Fibroblast of skin of scalp (primary cell): ENCODE measurements around the gene AFF3.
"Not testable (repeated sequence)": the region's sequence is repeated elsewhere in the genome, so short reads cannot be mapped to it uniquely, and the experiment has no call there.

Experiments
- DNase-seq: peaks from one replicate; pipeline ENCODE4 v3.0.0-alpha.2; 2013

The AFF3 gene

DNA sequence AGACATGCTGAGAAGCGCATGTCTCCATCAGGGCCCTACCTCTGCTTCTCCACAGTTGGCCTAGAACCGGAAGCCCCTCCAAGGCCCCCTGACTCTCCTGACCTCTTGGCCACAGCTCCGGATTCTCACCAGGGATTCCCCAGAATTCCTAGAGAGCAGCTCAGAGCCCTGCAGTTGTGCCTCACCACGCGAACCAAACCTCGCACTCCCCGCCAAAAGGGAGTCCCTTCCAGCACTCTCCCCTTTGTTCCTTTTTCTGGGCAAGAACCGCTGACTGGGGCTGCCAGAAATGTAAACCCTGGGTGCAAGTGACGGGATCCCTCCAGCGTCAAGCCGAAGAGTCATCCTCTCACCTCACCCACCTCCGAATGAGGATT lies 36.7 kb downstream of the AFF3 start:
- DNase-seq, result no peak

DNA sequence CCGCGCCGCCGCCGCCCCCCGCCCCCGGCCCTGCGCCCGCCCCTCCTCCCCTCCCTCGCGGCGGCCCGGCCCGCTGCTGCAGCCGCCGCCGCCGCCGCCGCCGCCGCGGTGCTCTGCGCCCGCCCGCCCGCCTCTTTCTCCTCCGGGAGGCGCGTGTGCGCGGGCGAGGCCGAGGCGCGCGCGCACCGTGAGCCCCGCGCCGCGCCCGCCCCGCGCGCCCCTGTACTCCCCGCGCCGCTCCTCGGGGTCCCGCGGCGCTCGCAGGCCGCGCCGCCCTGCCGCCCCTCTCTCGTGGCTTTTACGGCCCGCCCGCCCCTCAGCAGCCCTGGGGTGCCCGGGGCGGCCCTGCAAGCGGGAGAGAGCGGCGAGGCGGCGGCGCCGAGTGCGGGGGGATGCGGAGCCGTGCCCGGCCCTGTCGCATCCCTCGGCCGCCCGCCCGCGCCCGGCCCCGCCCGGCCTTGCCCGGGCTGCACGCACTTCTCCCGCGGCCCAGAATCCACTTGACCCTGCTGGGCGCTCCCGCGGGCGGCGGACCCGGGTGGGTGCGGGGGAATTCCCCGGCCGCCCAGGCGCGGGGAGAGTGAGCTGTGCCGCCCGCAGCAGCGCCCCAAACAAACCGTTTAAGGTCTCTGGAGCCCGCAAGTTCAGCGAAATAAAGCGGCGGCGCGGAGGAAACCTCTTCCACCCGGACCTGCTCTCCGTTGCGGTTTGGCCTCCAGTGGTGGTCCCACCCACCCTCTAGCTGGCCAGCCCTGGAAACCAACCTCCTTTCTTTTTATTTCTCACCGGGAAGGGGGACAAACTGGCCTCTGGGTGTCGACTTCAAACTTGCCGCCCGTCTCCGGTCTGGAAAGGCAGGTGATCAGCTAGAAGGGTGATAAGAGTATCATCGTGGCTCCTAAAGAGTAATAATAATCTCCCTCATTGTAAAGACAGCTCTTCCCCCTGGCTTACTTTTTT lies 37.4 kb downstream of the AFF3 start:
- peak; percentile 55 for DNase-seq

DNA sequence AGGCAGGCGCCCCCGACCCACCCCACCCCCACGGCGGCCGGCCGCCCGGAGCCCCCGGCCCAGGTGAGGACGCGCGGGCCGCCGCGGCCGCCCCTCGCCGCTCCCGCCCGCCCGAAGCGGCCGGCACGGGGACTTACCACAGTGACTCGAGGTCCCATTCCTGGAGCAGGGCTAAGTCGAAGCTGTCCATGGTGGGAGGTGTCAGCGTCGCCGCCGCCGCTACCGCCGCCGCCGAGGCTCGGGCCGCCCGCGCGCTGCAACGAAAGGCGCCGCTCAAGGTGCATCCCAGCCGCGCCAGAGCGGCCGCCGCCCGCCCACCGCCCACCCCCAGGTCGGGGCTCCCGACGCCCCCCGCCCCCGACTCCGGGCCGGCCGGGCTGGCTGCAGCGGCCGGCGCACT lies 38.1 kb downstream of the AFF3 start:
- not testable (repeated sequence) for DNase-seq

DNA sequence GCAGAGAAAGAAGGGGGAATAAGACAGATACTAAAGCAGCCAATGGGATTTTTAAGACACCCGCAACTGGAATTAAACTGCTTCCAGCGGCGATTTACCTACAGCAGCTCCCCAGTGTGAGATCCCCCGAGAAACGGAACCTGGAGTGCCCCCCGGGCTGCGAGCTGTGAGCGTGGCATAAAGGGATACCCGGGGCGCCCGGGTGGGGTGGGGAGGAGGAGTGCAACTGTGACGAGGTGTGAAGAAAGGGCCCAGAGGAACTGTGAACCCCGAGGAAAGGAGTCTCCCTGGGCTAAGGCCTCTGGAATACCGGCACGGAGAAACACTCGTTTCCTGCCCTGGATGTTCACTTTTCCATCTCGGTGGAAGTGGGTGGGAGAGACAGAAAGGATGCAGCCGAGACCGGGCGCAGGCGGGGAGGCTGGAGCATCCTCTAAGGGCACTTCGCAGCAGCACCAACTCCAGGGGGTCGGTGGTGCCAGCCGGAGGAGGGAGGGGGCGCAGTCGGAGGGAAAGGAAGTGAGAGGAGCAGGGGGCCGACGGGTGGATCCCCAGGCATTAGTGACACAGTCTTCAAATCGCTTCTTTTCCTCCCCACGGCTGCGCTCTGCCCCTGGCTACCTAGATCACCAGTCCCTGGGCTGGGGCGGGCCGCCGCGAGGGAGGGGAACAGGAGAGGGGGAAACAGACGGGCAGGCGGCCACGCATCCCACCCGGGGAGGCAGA lies 38.7 kb downstream of the AFF3 start:
- DNase-seq, result not testable (repeated sequence)

DNA sequence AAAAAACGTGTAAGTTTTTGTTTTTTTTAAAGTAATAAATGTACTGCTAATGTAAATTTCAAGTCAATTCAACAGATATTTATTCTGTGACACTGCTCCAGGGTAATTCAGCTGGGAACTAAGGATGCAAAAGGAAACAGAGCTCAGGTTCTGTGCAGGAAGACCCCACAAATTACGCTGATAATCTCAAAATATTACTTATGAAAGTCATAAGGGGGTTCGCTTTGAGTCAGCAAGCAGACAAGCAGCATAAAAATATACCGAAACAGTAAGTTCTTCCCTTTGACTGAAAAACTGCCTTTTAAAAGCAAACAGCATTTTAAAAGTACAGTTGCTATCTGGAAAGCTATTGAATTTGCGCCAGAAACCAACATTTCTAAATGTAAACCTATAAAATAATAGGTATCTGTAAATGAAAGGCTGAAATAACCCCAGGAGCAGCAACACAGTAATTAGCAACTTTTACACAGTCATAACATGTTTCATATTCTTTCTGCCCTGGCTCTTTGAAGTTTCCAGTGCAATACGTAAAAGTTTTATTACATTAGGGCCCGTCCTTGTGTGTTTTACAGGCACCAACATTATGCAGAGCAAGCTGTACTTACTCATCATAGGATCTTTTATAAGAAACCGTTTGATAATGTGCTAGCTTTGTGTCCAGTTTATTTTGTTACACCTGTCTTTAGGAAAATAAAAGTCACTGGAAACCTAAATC lies 39.8 kb downstream of the AFF3 start:
- not testable (repeated sequence) for DNase-seq

DNA sequence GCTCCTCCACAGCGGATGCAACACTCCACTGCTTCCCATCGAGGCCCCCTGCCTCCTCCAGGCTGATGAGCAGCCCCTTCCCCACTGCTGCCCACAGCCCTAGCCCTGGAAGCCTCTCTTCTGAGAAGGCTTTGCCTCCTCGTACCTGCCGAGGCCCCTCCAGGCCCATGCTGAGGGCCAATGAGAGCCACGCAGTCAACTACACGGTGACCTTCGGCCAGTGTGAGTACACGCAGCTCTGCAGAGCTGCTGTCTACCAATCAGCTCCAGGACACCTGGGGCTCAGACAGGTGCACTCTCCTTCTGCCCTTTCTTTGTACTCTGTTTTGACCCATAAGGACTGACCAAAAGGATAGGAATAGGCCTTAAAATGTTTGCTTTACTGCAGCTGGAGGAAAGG lies 43.5 kb downstream of the AFF3 start:
- not testable (repeated sequence) for DNase-seq

DNA sequence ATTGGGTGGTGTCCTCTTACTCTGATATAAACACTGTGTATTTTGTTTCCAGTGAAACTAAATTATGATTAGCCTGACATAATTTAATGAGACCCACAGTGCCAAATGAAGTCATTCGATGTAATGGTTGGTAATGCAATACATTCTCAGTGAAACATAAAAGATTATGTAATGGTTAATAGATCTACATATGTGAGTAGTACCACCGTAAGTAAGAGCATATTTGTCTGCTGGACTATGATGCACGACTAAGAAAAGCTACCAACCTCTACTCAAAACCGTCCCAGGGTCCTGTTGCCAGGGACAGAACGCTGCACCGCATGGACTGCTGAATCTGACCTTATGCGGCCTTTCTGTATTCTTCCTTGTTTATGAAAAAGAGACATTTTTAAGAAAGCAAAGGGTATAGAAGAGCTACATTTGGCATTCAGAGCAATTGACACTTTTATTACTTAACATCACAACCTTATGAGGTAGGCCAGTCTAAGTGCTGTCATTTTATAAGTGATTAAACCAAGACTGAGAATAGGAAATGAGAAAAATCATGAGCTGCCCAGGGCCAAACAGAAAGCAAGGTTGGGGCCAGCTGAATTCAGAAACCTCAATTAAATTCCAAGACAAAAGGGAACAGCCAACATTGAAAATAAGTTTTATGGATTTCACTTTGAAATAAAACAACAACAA lies 44.6 kb downstream of the AFF3 start:
- DNase-seq, result not testable (repeated sequence)

DNA sequence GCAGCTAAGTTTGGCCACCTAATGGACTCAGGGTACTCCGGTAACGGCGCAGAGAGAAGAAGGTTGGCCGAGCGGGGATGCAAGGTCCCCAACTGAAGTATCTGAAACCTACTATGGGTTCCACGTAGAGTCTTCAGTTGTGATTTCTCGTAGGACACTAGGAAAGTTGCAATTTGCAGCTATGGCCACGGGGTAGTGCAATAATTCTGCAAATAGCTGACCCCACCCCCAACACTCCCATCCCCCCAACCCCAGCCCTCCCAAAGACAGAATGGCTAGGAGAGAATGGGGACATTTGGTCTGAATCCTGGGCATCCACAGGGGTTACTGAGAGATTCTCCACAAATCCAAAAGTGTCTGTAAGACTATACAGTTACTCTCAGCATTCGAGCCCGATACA lies 46.5 kb downstream of the AFF3 start:
- DNase-seq, result not testable (repeated sequence)

DNA sequence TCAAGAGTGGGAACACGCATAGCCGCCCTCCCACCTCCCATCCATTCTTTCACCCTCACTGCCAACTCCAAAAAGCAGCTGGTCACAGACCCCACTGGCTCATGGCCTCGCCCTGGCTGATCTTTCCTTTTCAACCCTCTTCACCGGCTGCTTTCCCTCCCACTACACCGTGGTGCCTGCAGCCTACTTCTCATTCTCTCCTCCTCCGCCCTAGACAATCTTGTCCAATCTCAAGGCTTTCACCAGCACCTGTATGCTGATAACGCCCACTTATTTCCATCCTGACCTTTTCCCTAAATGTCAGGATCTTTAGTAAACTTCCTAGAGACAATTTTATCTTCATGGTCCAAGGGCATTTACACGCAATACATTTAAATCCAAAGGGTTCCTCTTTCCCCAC lies 50.6 kb downstream of the AFF3 start:
- DNase-seq, result not testable (repeated sequence)

DNA sequence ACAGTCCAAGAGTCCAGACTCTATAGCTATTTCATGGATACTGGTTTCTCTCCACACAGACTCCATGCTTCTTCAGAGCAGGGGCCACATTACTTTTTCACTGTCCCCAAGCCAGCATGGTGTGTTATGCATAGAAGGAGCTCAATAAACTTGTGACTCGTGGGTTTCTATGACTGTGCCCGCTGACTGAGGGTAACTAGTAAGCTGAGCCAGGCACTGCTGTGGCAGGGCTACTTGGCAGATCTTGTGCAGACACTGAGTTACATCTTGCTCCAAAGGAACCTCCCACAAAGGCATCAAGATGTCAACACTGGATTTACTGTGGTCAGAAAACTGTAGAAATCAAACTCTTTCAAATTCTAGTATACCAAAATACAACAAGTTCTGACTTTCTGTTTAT lies 56.6 kb downstream of the AFF3 start:
- DNase-seq, result not testable (repeated sequence)

DNA sequence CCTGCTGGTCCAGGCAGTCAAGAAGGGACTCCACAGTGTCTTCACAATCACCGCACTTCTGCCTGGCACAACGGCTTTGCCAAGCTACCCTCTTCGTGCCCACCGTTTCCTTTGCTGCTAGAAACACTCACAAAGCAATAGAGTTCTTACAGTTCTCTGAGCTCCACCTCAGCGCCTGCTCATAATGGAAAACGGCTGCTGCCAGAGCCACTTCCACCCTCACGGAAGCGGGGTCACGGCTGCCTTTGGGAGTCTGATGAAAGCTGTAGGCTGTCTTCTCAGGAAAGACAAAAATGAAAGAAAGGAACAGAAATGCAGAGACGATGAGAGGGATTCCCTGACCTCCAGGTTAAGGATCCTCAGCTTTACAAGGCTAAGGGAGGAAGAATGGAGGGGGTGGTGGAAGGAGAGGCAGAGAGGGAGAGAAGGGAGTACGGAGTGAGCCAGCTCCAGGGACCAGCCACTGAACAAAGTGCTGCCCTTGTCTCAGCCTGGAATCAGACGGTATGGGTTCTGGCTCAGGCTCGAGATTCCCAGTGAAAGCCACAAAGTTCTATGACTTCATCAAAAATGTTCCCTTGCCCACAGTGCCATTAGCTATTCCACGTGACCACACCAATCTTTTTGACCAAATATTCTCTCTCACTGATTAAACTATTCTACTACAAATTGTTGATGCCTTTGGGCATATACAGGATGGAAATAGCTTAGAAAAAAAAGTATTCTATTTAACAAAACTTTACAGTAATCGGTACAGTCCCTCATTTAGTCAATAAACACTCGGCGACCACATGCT lies 58.8 kb downstream of the AFF3 start:
- peak; percentile 67 for DNase-seq

DNA sequence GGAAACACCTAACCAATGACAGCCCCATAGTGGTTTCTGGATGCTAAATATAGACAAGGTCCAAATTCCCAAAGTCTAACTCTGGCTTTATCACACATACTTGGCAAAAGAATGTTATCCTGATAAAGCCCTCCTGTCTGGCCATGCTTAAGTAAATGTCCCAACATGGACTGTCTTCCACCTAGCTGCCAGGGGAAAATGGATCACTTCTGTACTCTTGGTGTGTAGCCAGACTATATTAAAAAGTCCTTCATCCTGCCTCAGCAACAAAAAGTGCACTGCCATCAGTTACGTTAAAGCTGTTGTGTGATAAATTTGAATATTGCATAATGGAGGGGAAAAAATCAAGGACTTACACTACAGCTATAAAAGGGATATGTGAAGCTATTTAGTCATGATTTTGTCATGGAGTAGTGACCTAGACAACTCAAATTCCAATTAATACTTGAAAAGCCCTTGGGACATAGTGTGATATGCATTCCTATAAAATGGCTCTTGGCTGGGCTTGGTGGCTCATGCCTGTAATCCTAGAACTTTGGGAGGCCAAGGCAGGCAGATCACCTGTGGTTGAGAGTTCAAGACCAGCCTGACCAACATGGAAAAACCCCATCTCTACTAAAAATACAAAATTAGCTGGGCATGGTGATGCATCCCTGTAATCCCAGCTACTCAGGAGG lies 60.0 kb downstream of the AFF3 start:
- DNase-seq, result peak; percentile 46

DNA sequence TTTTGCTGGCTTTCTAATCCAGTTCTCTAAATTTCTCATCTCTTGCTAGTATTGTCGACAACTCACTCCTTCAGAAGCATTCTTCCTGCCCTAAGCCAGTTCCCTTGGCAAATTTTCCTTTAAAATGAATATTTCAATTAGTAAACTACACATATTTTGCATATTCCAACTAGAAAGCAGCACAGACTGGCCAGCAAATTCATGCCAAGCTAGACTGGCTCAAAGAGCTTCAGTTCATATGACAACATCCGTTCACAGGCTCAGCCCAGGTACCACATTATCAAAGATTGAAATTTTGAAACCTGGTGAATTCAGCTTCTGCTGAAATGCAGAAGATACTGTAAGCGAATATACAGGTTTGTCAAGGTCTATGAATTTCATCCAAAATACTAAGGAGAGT lies 64.5 kb downstream of the AFF3 start:
- no peak for DNase-seq

DNA sequence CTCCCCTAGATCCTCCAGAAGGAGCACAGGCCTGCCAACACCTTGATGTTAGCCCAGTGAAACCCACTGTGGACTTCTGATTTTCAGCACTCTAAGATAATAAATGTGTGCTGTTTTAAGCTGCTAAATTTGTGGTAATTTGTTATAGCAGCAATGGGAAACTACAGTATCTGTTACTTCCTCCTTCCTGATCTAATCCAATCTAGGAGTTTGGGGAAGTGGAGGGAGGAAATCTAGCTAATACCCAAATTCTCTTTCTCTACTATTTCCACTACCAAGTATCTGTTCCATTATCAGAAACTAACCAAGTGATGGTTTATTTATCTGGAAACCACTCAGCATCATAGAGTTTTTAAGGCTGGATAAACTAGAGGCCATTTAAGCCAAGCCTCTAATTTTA lies 64.9 kb downstream of the AFF3 start:
- DNase-seq, result no peak

DNA sequence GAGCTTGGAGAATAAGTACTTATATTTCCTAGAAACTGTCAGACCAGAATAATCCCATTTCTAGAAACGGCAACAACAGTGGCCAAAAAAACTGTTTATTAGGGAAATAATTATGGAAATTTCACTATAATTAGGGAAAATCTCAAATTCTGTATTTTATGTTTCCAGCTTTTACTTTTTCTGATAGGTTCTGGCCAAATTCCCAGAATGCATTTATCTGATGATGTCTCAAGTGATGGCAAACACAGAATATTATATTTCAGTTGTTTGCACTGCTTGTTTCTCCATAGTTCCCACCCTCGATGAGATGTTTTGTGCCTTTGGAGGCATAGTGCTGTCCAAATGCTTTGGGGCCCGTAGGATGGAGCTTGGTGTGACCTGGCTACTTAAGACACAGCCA lies 66.9 kb downstream of the AFF3 start:
- DNase-seq, result no peak

DNA sequence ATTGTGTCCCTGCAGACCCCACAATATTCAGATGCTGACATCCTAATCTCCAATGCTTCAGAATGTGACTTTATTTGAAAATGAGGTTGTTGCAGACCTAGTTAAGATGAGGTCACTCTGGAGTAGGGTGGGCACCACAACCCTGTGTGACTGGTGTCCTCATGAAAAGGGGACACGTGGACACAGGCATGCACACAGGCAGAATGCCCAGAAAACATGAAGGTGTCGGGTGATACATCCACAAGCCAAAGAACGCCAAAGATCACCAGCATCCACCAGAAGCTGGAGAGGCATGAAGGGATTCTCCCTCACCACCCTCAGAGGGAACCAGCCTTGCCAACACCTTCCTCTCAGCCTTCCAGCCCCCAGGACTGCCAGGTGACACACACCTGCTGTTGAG lies 69.3 kb downstream of the AFF3 start:
- no peak for DNase-seq

DNA sequence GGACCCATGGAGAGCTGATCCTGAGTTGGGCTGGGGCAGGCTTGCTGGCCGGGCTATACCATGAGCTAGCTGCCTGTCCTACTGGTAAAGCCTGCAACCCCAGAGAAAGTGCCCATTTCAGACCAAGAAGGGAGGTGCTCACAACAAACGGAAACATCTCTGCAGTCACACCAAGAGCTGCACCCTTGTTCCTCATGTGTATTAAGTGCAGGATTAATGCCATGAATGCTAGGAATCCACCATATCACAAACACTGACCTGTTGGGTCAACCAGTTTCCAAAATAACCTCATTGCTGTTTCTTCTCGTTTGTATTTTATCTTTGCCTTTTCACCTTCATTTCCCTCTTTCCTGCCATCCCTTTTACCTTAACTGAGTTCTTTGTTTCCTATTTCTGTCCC lies 69.9 kb downstream of the AFF3 start:
- DNase-seq, result no peak

DNA sequence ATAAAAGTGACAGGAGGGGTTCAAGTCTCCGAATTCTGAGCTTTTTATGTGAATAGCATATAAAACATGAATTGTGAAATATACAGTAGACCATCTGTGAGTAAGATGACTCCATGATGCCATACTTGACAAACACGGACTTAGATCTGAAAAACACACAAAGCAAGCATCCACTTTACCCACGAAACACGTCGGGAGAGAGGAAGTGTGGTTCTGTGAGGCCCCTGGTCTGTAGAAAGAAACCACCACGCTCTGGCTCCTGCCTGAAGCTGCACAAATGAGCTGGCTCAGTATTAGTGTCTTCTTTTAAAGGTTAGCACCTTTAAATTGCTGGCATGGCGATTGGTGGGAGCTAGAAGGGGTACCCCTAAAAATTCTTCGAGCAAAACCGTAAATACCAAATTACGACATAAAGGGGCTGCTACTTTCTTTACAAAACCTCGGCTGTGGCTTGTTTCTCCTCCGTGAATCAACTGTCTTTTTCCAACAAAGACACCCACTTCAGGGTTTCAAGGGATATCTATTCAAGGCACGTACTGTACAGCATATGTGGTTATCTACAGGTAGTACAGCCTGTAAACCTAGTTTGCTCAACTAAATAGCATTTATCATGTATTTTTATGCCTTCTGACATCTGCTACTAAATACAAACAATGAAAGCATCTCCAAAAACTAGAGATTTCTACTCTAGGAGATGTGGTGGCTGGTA lies 70.9 kb downstream of the AFF3 start:
- DNase-seq, result no peak

DNA sequence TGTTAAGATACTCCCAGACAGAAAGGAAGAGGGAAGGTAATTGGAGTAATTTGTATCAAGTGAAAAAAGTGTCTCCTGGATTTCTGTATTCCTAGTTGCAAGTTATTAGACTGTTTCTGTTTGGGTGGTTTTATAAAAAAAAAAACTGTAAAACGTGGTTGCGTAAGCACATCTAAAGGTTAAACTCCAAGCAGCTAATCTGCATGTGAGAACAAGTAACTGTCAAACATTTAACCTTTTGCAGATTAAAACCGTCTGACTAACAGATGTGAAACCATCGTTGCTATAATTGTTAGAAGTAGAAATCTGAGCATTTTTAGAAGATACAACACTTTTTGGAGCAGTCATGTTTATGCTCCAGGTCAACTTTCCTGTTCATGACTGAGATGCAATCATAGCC lies 72.3 kb downstream of the AFF3 start:
- no peak for DNase-seq

DNA sequence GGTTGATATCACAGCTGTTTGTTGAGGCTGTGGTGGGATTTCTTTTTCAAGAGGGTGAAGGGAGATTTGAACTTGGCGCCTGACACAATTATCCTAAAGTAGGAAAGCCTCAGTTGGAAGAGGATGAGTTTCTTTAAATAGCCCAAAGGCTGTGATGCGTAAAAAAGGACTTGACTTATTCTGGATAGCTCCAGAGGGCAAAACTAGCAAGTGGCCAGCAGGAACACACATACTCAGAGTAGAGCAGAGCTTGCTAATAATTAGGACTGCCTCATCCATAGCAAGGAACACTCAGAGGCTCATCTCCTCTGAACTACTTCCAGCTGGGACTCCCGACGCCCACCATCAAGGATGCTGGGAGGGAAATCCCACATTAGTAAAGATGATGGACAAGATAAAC lies 74.0 kb downstream of the AFF3 start:
- DNase-seq, result no peak

DNA sequence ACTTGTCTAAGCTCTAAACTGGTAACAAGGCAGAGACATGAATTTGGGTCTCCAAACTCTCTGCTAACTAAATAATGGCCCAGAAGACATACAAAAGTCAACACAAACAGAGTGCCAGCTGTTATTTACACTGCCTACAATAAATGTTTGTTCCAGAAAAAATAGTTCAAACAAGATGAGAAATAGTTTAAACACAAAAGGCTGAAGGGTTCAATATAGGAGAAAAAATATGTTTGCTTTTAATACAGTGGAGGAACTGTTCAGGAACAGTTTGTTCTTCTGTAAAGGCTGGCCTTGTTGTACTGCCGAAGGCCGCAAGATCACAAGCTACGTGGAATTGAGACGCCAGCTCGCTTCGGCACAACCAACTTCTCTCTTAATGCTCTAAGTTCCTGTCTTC lies 74.6 kb downstream of the AFF3 start:
- no peak for DNase-seq
